ENCODE data around the gene TCHP.
"Not testable (repeated sequence)": the region's sequence is repeated elsewhere in the genome, so short reads cannot be mapped to it uniquely, and the experiment has no call there.

TCHP gene

DNA sequence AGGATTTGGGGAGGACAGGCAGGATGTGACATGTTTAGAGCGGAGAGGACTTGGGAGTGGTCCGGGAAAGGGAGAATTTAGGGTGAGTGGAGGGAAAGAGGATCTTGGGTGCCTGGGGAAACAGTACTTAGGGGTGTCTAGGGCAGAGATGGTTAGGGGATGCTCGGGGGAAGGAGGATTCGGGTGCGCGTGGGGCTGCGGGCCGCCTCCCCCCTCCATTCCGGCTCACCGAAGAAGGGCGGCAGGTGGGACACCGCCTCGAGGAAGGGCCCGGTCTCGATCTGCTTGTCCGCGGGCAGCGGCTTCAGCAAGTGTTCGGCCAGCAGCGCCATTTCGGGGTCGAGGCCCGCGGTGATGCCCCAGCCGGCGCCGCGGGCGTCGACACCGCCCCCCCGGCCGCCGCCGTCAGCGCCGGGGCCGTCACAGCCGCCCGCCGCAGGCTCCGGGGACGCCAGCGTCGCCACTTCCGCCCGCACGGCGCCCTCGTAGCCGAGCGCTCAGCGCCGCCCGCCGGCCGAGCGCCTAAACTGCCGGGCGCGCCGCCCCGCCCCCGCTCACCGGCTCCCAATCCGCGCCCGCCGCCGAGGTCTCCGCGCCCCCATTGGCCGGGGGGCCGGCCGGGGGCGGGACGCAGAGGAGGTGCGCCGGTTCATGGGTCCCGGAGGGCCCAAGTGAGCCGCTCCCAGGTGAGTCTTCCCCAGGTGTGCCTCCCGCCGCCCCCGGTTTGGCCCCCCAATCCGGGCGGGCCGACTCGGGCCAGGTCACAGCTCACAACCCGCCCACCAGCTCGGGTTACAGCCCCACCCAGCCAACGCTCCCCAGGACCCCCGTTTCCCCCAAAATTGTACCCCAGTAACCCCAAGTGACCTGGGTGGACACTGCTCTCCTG, 19.8 kb upstream of the TCHP start, which contains the start of gene GLTP:
Gene GLTP, minus strand, starts transcription at position 499 of the 889 bp plus-strand sequence. Its CDS starts 167 bp downstream, at position 332.
- peak; percentile 90 for DNase-seq

DNA sequence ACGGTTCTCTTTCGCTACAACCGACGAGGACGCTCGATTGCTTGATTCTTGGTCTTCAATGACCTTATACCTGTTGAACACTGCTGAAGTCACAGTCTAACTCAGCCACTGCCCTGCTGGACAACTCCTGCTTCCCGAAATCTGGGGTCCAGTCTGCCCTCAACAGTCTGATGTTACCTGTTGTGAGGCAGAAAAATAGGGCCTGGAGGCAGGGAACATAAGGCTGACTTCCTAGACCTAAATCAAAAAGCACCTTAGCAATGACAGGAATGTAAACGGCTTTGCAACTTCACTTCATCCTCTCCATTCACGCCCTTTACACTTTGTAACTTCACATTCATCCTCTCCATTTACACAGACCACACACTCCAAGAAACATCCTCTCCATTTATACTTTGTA, 19.1 kb upstream of the TCHP start:
- no peak for DNase-seq

DNA sequence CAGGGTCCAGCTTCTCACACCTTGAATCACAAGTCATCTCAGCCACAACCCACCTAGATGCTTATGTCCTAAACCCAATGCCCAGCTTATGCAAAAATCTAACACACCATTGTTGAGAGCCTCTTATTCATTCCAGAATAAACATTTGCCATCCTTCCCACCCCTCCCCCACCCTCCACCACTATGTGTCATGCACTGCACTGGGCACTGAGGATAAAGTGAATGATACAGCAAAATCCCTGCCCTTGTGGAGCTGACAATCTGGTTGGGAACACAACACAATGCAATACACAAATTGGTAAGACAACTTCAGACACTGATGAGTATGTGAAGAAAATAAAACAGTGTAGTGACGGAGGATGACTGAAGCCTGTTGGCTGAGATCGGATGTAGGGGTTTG, 18.3 kb upstream of the TCHP start:
- DNase-seq = no peak

DNA sequence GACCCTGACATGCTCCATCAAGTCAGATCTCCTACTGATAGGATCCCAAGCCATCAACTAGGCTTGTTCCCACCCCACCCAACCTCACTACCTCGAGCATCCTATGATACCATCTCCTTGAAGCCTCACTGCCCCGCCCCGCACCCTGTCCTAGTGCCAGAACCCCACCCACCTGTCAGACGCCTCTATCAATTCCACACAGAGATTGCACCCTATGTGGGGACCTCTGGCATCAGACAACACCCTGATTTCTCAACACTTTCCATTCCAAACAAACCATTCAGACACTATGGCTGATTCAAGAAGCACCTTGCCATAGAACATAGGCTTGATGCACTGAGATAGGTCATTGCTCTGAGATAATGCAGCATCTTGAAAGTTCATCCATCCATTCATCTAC, 16.6 kb upstream of the TCHP start:
- DNase-seq = no peak

DNA sequence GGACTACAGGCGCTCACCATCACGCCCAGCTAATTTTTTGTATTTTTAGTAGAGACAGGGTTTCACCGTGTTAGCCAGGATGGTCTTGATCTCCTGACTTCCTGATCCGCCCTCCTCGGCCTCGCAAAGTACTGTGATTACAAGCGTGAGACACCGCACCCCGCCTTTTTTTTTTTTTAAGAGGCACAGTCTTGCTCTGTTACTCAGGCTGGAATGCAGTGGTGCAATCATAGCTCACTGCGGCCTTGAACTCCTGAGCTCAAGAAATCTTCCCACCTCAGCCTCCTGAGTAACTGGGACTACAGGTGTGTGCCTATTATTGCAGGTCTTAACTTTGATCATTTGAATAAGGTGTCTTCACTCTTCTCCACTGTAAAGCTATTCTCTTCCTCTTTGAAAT, 14.5 kb upstream of the TCHP start:
- no peak for DNase-seq

DNA sequence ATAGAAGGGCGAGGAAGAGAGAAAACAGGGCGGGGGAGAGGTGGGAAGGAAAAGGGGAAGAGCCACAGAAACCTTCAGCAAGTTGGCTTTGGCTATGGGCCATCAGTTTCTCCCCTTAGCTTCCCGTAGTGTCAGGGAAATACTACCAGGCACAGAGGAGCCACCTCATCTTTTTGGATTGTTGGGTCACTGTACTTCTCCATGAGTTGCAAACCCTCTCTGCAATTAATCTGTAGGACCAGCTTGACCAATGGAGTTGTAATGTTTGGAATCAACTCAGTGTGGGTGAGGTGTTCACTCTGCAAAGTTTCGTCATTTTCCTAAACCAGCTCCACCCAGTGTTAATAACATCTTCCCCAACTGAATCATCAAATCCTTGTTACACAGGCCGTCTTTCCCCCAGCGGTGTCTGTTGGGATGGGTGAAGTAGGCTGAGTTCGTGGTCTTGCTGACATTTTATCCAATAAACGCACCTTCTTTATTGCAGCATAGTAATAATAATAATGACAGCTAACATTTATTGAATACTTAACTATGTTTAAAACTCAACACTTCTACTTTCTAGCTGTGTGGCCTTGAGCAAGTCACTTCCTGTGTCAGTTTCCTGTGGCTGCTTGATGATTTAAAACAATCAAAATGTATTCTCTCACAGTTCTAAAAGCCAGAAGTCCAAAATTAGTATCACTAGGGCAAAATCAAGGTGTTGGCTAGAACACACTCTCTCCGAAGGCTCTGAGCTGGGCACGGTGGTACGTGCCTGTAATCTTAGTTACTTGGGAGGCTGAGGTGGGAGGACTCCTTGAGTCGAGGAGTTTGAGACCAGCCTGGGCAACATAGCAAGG, 11.7 kb upstream of the TCHP start:
- peak; percentile 26 for DNase-seq

DNA sequence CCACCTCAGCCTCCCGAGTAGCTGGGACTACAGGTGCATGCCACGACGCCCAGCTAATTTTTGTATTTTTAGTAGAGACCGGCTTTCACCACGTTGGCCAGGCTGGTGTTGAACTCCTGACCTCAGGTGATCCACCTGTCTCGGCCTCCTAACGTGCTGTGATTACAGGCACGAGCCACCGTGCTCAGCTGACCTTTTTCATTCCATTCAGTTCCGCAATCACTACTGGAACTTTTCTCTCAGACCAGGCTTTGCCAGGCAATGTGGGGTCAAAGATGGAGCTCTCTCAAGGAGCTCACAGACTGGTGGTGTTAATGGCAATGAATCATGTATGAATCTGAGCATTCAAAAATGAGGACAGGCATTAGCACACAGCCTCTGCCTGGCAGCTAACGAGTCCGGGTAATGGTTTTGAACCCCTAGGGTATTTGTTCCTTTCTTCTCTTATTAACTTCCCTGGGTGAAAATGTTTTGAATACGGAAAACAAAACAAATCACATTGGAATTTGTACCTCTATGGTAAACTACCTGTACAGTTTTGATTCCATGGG, 9.4 kb upstream of the TCHP start:
- DNase-seq = no peak

DNA sequence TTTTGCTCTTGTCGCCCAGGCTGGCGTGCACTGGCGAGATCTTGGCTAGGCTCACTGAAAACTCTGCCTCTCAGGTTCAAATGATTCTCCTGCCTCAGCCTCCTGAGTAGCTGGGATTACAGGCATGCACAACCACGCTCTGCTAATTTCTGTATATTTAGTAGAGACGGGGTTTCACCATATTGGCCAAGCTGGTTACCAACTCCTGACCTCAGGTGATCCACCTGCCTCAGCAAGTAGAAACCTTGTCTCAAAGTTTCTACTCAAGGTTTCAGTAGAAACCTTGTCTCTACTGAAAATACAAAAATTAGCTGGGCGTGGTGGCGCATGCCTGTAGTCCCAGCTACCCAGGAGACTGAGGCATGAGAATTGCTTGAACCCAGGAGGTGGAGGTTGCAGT, 8.3 kb upstream of the TCHP start:
- DNase-seq = not testable (repeated sequence)

DNA sequence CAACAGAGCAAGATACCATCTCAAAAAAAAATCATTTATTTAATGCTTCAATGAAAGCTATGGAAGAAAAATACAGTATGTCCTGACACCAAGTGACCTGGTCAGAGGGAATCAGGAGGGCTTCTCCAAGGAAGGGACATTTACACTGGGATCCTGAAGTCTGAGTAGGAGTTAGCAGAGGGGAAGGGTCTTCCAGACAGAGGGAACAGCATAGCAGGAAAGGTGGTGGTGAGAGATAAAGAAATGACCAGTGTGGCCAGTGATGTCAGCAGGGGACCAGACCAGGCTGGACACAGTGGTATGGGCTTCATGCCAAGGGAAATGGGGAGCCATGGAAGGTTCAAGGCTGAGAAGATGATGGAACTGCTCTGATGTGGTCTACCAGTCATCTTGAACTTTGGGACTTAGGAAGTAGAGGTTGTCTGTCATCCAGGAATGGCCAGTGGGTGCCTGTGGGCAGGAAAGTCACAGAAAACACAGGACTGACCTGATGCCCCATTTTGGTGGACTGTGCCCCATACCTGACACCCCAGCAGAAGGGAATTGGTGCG, 7.8 kb upstream of the TCHP start:
- no peak for DNase-seq

DNA sequence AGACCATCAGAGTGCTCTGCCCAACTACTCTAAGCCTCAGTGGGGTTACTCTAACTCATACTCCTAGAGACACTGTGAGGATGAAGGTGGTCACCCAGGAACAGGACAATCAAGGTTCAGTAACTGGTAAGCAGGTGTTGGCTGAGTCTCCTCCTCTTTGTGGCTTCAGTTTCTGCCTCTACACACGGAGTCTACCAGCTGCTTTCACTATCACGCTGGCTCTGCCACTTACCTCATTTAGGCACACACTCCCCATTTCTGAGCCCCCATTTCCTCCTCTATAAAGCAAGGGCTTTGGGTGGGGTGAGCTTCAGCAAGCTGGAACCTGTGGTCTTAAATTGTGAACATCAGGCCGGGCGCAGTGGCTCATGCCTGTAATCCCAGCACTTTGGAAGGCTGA, 7.3 kb upstream of the TCHP start:
- DNase-seq = peak; percentile 33

DNA sequence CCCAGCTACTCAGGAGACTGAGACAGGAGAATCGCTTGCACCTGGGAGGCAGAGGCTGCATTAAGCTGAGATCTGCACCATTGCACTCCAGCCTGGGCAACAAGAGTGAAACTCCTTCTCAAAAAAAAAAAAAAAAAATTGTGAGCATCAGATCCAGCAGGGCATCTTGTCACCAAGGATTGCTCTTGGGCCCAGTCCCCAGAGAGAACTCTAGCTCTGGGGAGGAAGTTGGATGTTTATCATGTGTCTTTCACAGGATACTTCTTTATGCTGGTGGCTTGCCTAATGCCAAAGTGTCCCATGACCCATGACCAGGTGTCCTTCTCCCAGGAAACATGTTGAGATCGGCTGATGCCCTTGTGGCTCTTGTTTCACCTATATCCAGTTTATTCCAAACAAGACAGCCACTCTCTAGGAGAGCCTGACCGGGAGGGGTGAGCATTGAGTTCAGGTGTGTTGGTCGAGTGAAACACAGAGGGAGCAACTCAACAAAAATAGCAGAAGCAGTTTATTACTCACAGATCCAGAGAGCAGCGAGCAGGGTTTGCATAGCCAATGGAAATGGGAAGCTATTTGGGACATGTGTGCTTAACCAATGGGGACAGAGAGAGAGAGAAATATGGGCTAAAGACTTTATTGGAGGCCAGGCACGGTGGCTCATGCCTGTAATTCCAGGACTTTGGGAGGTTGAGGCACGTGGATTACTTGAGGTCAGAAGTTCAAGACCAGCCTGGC, 6.6 kb upstream of the TCHP start:
- no peak for DNase-seq

DNA sequence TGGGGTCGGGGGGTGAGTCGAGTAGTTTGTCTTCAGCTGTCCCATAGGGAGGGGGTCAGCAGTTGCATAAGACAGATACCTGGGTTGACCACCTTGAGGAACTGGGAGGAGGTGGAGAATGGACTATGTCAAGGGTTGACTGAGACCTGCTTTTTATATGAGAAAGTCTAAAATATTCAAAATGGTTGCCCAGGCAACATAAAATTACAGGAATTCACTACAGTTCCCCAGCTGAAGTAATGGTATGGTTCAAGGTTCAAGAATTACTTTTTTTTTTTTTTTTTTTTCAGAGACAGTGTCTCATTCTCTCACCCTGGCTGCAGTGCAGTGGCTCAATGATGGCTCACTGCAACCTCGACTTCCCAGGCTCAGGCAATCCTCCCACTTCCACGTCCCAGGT, 5.1 kb upstream of the TCHP start:
- no peak for DNase-seq

DNA sequence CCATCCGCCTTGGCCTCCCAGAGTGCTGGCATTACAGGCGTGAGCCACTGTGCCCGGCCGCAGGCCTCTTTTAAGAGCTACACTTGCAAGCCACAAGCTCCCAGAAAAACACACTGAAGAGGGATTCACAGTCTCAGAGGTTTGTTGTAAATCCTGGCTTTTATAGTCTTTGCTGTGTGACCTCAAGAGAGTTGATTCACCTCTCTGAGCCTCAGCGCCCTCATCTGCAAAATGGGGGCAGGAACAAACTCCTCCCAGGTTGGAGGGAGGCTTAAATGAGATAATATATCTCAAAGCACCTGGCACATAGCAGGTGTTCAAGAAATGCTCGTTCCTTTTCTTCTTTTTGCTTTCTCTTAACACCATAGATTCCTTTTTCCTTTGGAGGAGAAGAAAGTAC, 3.9 kb upstream of the TCHP start:
- DNase-seq = no peak

DNA sequence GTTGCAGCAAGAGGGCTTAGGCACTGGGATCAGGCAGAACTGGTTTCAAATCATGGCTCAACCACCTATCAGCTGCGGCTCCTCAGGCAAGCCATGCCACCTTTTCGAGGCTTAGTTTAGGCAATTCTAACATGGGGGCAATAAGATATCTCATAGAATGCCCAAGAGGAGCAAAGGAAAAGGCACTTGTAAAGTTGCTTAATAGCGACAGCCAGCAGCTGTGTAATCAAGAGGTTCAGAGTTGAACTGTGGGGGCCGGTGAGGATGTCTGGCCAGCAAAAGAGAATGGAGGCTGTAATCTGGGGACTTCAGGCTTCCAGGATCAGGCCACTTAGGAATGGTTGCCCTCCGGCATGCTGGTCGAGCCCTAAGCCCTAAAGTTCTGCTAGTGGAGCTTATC, 3.0 kb upstream of the TCHP start:
- DNase-seq = no peak

DNA sequence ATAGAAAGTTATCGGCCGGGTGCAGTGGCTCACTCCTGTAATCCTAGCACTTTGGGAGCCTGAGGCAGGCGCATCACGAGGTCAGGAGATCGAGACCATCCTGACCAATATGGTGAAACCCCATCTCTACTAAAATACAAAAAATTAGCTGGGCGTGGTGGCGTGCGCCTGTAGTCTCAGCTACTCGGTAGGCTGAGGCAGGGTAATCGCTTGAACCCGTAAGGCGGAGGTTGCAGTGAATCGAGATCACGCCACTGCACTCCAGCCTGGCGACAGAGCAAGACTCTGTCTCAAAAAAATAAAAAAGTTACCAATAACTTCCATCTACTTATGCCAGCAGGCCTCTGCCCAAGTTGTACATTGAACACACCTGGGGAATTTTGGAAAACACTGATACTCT, 729 bp upstream of the TCHP start:
- not testable (repeated sequence) for DNase-seq

DNA sequence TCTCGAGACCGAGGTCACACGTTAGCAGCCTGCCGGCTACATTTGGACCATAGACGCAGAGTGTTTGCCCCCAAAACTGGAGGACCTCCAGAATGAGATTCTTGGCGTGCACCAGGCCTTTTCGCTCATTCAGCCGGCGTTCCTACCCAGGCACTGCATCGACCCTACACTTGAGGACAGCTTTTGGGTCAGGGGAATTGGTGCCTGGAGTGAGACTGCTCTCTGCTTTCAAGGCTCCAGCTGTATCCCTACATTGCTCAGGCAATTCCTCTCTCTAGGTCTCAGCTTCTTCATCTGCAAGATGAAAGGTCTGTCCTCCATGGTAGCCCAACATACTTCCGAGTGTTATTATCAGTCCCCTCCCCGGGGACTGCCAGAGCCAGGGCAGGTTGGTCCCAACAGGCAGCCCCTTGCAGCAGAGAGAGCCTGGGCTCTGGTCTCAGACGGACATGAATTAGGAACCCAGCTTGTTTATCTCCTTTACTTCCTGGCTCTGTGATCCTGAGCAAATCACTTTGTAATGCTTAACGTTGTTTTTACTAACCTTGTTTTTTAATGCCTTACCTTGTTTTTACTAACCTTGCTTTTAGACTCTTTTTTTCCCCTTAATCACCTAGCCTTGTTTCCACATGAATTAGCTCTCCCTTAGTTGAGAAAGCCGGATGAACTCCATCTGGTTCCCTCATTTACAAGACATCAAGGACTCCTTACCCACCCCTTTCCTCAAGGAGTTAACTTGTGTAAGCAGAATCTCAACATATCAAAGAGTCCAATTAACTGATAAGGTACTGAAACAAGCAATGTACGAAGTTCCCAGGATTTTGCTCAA, 892 bp downstream of the TCHP start:
- DNase-seq = no peak

DNA sequence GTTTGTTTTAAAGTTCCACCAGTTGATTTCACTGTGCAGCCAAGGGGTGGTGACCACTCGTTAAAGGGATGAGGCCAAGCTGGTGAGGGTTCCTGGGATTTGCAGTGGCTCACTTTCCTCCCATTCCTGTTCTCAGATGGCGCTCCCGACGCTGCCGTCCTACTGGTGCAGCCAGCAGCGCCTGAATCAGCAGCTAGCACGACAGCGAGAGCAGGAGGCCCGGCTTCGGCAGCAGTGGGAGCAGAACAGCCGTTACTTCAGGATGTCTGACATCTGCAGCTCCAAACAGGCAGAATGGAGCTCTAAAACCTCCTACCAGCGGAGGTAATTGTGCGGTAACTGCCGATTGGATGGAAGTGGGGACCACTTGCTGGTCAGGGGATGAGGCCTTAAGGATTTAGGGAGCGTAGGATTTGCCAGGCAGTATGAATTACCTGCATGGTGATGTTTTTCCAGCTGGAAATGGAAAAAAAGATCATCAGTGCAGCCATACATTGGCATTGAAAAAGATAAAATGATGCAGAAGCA, 2.9 kb downstream of the TCHP start:
- no peak for DNase-seq

DNA sequence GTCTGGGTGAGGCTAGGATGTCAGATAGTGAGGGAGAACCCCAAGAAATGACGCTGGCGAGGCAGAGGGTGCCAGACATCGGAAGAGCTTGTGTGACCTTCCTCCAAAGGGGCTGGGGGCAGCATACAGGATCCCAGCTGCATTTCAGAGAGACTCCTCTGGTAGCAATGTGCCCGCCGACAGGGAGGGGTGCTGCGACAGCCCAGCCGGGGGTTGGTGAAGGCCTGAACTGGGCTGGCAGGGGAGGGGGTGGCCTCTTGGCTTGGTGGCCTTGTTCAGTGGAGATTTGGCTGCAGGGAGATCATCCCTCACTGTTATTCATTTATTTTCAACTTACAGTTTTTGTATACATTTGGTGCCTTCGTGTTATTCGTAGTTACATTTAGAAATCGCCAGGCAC, 5.2 kb downstream of the TCHP start:
- no peak for DNase-seq

DNA sequence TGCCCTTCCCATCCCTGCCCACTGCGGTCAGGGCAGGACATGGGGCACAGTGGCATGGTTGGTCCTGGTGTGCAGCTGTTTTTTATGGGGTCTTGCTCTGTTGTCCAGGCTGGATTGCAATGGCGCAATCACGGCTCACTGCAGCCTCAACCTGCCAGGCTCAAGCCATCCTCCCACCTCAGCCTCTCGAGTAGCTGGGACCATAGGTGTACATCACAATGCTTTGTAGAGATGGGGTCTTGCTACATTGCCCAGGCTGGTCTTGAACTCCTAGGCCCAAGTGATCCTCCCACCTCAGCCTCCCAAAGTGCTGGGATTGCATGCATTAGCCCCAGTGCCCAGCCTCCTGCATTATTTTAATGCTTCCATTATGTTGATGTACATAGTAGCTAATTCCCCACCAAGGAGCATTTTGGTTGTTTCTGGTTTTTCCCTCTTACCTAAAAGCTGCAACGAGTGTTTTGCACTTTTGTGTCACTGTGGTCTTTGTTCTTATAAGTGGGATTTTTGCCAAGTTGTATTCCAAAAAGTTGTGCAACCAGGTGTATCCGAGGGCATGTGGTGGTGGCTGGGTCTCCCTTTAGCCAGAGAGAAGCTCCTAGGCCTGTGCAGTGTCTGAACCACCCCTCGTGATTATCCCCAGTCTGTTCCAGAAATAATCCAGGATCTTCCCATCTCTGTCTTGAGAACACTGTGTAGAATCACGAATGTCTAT, 10.3 kb downstream of the TCHP start:
- no peak for DNase-seq

DNA sequence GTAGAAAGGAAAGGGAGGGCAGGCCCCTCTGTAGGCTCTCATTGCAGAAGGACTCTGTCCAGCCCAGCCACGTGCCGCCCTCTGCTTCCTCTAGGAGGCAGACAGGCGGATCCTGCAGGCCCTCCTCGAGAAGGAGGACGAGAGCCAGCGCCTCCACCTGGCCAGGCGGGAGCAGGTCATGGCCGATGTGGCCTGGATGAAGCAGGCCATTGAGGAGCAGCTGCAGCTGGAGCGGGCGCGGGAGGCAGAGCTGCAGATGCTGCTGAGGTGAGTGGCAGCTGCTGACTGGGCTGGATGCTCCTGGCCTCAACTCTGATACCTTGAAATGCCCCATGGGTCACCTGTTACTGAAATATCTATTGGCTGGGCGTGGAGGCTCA, 10.9 kb downstream of the TCHP start:
- no peak for DNase-seq

DNA sequence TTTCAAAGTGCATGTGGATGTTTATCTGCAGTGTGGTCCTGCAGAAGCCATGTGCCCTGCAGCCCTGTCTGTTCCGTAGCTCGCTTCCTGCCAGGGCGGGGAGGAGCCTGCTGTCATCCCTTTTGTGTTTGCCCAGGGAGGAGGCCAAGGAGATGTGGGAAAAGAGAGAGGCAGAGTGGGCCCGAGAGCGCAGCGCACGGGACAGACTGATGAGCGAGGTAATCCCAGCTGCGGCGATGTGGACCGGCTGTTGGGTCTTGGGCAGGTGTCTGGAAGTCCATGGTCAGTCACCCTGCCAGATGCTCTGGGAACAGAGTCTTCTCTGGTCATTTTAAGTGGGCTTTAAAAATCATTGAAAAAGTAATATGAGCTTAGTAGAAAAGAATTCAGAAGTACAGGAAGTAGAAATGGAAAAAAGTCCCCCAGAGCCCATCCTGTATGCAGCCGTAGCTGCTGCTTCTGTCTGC, 12.8 kb downstream of the TCHP start:
- no peak for DNase-seq

Measured in CD4-positive, alpha-beta T cell treated with Interferon gamma for 1 hour (primary cell).